ENCODE data around the gene KIAA1549.
A peak's percentile ranks its signal among the peaks of the same experiment; 100 is the strongest.

Gene KIAA1549

DNA sequence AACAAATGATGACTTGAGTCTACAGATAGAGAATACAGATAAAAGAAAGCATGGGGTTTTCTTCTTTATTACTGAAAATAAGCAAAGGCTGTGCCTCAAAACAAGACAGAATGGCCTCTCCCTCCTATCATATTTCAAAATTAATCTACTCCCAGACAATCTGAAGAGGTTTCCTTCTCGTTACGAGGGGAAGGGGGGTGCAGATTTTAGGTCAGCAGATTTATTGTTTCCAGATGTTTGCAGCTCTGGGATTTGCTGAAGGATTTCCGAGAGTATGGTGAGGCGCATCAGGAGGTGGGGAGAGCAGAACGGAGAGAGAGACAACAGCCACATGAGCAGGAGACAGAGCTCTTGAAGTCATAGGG lies 89.8 kb downstream of the KIAA1549 start (continued):
- TF ChIP-seq, protein P1, sequence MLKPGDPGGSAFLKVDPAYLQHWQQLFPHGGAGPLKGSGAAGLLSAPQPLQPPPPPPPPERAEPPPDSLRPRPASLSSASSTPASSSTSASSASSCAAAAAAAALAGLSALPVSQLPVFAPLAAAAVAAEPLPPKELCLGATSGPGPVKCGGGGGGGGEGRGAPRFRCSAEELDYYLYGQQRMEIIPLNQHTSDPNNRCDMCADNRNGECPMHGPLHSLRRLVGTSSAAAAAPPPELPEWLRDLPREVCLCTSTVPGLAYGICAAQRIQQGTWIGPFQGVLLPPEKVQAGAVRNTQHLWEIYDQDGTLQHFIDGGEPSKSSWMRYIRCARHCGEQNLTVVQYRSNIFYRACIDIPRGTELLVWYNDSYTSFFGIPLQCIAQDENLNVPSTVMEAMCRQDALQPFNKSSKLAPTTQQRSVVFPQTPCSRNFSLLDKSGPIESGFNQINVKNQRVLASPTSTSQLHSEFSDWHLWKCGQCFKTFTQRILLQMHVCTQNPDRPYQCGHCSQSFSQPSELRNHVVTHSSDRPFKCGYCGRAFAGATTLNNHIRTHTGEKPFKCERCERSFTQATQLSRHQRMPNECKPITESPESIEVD (tag by site-specific recombination; IDR thresholded peaks at IDR 0.05): peak; percentile 92
- TF ChIP-seq WT1 (tag by site-specific recombination; IDR thresholded peaks at IDR 0.05) (peak; percentile 99), SP2 (tag by site-specific recombination; IDR thresholded peaks at IDR 0.05) (peak; percentile 16; the same call in 1 of the 2 replicates), SP7 (tag by site-specific recombination; IDR thresholded peaks at IDR 0.05) (peak; percentile 42; the same call in 1 of the 2 replicates), GFI1B (tag by site-specific recombination; IDR thresholded peaks at IDR 0.05) (peak; percentile 80), GLI2 (tag by site-specific recombination; IDR thresholded peaks at IDR 0.05; ENCODE audit: borderline replicate concordance, low read depth) (no peak), ZNF366 (tag by site-specific recombination; conservative IDR thresholded peaks at IDR 0.05) (peak; percentile 39; the same call in 1 of the 2 replicates)

DNA sequence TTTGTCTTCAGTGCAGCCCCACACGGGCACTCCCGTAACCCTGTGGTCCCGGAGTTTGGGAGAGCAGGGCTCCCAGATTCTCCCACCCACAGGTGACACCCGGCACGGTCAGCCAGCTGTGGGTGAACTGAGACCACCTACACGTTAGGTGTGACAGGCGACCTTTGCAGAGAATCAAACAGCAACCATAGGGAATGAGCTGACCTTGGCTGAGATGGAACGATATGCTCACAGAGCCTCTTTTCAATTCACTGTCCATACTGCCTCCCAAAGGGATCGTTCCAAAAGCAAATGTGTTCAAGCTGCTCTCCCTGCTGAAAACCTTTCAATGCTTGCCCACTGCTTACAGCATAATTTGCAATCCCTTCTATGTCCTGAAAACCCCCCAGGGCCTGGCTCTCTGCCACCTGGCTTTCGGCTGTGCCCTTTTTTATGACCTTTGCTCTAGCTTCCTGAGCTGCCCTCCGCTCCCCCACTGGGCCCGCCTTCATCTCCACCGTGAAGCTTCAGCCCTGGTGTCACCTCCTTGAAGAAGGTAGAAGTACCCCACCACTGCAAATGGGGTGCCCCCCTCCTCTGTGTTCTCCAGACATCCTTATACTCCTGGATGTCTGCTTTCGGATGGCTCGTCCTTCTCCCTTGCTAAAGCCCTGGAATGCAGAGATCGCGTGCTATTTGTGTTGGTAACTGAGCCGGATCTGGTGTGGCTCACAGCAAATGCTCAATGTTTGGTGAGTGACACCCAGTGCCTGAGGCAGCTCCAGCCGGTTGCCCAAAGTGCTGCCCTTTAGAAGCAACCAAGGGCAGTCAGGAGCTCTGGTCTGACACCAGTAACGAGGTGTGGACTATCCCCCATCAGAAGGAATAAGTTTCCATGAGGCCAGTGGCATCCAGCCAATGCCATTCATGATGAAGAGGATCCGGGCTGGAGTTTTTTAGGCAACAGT lies 90.4 kb downstream of the KIAA1549 start:
- peak overlapping the region; percentile 37 for H3K27ac ChIP-seq (ENCODE audit: extremely low read depth, low read depth, low read length)
- ChIA-PET CTCF (interaction anchor here (0.6 to 0.9 kb wide), 4 partner anchors 14 to 184 kb away, joined by 3 to 4 read pairs (median 4); no protein-coding TSS in a partner anchor), POLR2A (no interaction called here)

DNA sequence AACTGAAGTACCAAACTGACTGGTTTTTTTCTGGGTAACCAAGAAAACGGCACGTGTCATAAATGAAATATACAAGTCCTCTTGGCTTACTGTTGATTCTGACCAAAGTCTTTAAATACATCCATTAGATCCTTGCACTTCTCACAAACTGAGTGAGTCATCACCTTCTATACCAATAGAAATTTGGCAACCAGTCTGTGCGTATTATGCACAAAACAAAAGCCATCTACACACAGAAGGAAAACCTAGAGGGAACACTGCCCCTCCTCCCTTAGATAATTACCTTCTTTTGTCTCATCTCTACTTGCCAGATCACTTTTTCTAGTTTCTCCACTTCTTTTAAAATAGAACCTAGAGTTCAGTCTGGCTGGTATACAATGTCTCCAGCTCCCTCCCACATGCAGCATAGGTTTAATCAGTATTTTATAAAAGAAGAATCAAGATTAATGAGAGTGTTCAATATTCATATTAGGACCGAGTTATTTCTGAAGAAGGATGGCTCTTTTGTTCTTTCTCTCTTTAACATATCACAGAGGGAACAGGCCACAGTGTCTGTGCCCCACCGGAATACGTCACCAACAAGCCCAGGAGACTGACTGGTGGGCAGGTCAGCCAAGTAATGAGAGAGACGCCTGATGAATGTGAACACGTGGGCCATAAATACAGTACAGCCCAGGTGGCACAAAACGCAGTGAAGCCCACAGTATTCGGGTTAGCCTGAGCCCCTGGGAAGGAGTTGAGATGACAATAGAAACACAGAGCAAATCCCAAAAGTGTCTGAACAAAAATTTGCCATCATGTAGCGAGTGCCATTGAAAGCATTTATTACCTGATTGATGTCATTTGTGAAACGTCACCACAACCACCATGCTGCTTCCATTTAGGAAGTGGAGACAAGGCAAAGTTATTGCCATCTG lies 91.3 kb downstream of the KIAA1549 start:
- H3K9me3 ChIP-seq (ENCODE audit: control insufficient read depth, insufficient read depth, low read depth, low read length): no peaks in the 10 kb centered on the region
- peaks cover 26% of the 10 kb centered on the region for H3K4me1 ChIP-seq (ENCODE audit: control insufficient read depth, insufficient read depth, low read length)
- TF ChIP-seq ZNF529 (tag by site-specific recombination; IDR thresholded peaks at IDR 0.05; ENCODE audit: insufficient replicate concordance) (no peak), ZNF558 (tag by site-specific recombination; IDR thresholded peaks at IDR 0.05) (peak; percentile 37; the same call in 1 of the 2 replicates)
- TF ChIP-seq, protein P1 (tag by site-specific recombination; IDR thresholded peaks at IDR 0.05): 0 out of 2 replicates have a peak, but pooled peaks have one; percentile 24
- peaks cover 0 to 9% of the 10 kb centered on the region in 2 experiments; a peak in 1 of 3 replicates for H3K36me3 ChIP-seq (ENCODE audit: control insufficient read depth in 2 of 2, insufficient read depth in 1 of 2, low read length in 2 of 2)
- POLR2A ChIA-PET: no interaction called here
- CTCF ChIA-PET: interaction anchor here (0.6 kb wide), 1 partner anchor 142 kb away, joined by 4 read pairs; no protein-coding TSS in a partner anchor
- H3K27ac ChIP-seq (ENCODE audit: extremely low read depth, low read depth, low read length): peak overlapping the region; percentile 37; the same call in 1 of the 2 replicates
- H3K4me3 ChIP-seq (ENCODE audit: low read depth, low read length): no peak overlapping the region

More for the DNA sequence above, 90.4 kb downstream of the KIAA1549 start:
- H3K4me1 ChIP-seq (ENCODE audit: control insufficient read depth, insufficient read depth, low read length): peaks cover 26% of the 10 kb centered on the region
- no peaks in the 10 kb centered on the region for H3K9me3 ChIP-seq (ENCODE audit: control insufficient read depth, insufficient read depth, low read depth, low read length)
- no peak for TF ChIP-seq KLF8 (tag by site-specific recombination; IDR thresholded peaks at IDR 0.05)
- TF ChIP-seq GLIS1 (tag by site-specific recombination; IDR thresholded peaks at IDR 0.05): peak; percentile 90
- no peak for TF ChIP-seq ZNF629 (tag by site-specific recombination; IDR thresholded peaks at IDR 0.05)
- no peak for TF ChIP-seq ZNF701 (tag by site-specific recombination; IDR thresholded peaks at IDR 0.05)
- peak; percentile 54; the same call in 1 of the 2 replicates for TF ChIP-seq TRIM28 (IDR thresholded peaks at IDR 0.05; ENCODE audit: borderline replicate concordance, low read length)
- peak; percentile 42; the same call in 1 of the 2 replicates for TF ChIP-seq ZSCAN16 (tag by site-specific recombination; IDR thresholded peaks at IDR 0.05)
- peak; percentile 22; the same call in 1 of the 2 replicates for TF ChIP-seq ZIC2 (tag by site-specific recombination; IDR thresholded peaks at IDR 0.05)
- TF ChIP-seq ZNF175 (tag by site-specific recombination; IDR thresholded peaks at IDR 0.05): no peak
- H3K36me3 ChIP-seq (ENCODE audit: control insufficient read depth in 2 of 2, insufficient read depth in 1 of 2, low read length in 2 of 2): peaks cover 0 to 16% of the 10 kb centered on the region in 2 experiments; a peak in 1 of 3 replicates
- H3K4me3 ChIP-seq (ENCODE audit: low read depth, low read length): no peak overlapping the region
